GM19099 (cell line): ENCODE data around the gene ARL6.

Source experiments
- POLR2A ChIP-seq: IDR thresholded peaks from 3 replicates; pipeline ENCODE4 v1.6.1; 2011; ENCODE audit warnings: low read depth; ENCODE audit not compliant: insufficient read length; ENCODE audit errors: extremely low read depth

ARL6 gene, protein sequence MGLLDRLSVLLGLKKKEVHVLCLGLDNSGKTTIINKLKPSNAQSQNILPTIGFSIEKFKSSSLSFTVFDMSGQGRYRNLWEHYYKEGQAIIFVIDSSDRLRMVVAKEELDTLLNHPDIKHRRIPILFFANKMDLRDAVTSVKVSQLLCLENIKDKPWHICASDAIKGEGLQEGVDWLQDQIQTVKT

DNA sequence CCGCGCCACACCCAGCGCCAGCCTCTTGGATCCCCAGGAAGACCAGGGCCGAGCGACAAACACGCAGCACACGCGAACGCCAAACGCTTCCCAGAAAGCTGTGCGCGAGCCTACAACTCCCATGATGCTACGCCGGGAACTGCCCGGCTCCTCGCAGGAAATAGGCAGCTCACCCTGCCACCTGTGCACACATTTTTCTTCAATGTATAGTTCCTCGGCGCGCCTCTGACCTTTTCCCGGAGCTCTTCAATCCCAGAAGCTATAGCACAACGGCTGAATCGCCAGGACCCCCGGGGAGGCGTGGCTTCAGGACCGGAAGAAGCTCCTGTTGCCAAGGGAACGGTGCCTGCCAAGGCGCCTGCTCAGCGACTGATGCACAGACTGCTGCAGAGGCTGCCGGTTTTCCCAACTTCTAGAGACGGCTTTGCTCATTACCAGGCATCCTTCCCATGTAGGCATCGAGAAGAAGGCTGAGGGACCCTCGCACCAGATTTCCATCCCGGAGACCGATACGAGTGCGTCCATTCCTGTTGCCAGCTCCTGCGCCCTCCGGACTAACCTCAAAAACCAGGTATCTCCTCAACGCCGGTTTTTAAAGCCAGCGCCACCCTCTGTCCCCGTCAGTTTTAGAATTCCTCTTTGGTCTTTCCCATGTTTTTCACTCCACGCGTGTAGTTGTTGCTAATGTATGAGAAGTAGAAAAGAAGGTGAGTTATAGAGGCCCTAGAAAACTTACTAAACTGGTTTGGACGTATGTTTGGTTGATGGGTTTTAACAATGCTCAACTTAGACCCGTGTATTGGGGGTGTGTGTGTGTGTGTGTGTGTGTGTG lies at the start of gene ARL6:
Gene ARL6 (plus strand): TSS at position 352 of the 832 bp plus-strand sequence. CDS start 3,350 bp downstream, outside the sequence.
- TF ChIP-seq POLR2A, result peak; percentile 67

DNA sequence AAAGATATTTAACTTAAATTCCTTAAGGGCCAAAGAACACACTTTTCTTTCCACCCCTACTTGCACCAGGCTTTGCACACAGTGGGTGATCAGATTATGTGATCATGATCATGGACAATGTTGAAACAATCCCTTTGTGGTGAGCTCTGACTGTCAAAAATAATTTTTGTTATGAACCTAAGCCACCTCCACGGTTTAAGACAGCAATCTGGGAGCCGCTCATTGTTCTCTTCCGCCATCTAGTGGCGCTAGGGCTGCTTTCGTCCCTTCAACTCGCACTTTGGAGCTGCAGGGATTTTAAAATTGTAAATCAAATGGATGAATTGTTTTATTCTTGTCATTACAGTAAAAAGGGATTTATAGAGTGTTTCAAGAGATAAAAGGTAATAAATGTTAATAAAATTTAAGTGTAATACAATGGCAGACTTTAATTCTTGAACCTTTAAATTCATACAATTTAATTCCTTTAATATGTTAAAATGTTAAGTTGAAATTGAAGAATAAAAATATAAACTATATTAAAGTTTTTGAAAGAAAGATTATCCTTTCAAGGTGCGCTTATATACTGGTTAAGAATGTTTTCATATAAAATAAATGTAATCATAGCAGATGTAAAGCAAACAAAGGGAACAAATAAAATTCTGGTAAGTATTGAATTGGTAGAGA lies 45.3 kb upstream of the ARL6 start:
- no peak for TF ChIP-seq POLR2A

DNA sequence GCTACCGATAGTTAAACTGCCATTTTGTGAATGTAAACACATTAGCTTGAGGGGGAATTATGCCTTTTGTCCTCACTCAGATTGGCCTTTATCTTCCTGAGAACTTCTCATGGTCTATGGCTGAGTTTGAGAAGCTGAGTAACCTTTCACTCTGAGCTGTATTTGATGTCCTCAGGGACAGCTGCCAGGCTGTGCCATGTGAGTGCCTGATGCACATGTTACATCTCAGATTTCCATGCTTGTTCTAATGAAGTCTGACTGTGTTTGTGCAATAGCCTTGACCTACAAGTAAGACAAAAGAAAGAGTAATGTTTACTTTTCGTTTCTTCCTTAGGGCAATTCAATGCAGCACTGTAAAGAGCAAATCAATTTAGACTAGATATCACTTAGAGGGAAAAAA lies 44.1 kb upstream of the ARL6 start:
- no peak for TF ChIP-seq POLR2A

DNA sequence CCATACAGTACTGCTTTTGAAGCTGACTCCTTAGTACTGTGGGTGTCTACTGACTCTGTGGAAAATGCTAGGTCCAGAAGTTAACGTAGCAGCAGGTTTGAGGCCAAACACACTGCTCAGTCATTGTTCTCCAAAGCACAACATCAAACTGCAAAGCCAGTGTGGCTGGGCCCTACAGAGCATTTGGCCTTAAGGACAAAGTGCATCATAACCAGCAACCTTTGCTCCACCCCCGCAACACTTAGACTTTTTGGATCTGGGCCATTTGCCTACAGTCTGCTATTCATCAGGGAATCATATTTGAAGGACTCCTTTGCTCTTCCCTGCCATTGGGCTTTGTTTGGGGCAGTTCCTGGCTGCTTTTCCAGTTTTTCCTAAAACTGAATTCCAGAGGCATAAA lies 43.1 kb upstream of the ARL6 start:
- TF ChIP-seq POLR2A, result no peak

DNA sequence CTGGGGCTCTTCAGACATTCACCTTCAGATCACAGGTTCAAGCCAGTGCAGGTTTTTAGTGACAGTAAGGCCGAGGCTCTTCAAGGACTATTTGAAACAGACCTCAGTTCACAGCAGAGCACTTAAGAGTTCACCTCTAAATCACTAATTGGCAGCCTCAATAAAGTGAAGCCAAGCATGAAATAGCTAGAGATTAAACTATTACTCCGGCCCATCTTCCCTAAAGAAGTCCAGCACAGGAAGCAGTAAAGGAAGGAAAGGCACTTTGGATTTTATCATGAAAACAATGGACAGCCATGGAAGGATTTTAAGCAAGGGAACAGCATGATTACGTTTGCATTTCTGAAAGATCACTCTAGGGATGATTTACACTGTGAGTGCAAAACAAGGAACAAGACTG lies 27.6 kb upstream of the ARL6 start:
- TF ChIP-seq POLR2A, result no peak

DNA sequence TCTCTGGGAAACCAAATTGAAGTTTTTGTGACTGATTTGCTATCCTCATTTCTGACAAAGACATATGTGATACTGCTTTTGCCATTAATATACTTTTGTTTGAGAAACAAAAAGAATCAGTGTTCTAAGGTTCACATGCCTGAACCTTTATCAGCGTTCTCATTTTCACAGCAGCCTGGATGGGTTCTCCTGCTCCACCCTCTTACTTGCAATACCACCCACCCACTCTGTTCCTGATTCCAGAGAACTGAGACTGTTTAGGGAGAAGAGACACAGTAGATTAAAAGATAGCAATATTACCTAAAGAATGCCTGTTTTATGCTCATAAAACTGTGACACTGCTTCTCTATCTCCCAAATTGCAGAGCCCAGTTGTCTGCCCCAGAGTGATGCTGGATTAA lies 25.8 kb upstream of the ARL6 start:
- no peak for TF ChIP-seq POLR2A

DNA sequence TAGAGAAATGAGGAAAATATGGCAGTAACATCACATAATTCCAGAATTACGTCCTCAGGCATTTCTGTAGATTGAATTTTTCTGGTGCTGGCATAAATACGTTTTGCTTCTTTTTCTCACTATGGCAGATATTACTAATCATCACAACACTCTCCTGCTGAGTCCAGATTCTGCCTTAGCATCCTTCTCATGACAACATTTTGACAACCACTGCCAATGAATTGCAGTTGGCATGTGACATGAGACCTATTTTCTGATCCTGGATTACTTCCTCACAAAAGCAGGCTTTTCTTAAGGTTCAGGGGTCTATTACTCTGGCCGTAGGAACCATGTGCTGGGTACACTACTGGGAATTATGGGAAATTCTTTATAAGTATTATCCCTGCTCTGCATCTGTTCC lies 22.5 kb upstream of the ARL6 start:
- no peak for TF ChIP-seq POLR2A

DNA sequence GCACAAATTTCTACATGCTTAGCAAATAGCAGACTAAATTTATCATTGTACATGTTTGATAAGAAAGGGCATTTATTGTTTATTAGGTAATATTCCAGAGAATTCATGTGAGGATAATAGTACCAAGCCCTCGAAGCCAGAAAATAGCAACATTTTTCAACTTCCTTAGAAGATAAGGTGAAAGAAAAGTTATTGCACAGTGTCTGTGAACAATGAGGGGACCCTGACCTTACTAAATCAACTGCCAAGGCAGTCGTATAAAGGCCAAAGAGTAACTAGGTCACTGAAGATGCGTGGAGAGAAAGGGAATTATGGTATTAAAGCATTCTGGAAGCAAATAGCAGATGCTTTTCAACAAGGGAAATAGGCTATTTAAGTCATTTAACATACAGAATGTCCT lies 20.3 kb upstream of the ARL6 start:
- TF ChIP-seq POLR2A, result no peak

DNA sequence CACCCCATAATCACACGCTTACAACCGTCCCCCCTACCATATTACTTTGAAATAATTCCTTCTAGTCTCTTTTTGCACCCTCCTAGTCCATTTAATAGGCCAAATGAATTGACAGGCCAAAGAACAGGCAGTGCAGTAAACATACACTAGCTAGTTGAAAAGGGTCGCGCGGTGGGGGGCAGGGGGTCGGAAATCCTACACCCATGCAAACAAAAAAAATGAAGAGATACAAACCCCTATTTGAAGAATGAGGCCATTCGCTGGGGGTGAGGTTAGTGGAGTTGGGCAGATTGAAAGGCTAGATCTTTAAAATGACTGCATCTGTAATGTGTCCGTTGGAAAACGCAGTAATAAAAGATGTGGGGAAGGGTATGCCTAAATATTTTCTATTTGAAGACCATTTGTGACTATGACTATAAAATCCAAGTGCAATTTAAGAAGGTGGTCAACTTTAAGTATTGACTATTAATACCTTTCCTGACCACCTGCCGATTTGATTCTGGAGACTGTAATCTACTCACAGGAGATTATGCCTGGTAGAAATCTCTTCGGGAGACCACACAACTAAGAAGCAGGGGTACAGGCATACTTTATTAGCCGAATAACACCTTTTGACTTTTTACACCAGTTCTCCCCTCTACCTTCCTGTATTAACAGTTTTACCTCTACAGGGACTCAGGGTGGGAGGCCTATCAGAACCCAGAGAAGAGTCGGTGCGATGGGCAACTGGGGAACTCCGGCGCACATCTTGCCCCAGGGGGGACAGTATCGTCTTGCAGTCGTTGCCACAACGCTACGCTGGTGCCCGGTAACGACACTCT lies 762 bp upstream of the ARL6 start:
- TF ChIP-seq POLR2A, result no peak

DNA sequence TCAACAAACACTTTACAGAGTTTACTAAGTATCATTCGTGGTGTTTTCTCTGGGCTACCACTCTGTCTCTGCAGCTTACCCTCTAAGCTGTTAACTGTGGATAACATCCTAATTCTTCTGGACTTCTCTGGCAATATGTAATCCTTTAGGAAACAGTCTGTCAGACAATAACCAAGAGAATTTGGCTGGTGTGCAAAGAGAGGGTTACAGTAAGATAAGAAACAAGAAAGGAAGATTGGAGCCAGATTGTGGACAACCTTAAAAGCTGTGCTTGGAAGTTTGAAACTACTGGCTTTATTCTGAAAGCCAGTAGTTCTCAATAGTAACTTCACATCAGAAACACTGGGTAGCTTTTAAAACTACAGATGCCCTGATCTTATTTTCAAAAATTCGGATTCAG lies 778 bp downstream of the ARL6 start:
- no peak for TF ChIP-seq POLR2A

DNA sequence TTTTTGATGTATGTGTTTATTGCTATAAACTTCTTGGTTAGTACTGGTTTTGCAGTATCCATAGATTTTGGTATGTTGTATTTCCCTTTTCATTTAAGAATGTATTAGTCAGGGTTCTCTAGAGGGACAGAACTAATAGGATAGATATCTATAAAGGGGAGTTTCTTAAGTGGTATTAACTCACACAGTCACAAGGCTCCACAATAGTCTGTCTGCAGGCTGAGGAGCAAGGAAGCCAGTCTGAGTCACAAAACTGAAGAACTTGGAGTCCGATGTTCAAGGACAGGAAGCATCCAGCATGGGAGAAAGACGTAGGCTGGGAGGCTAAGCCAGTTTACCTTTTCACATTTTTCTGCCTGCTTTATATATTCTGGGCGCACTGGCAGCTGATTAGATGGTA lies 8.4 kb downstream of the ARL6 start:
- no peak for TF ChIP-seq POLR2A

DNA sequence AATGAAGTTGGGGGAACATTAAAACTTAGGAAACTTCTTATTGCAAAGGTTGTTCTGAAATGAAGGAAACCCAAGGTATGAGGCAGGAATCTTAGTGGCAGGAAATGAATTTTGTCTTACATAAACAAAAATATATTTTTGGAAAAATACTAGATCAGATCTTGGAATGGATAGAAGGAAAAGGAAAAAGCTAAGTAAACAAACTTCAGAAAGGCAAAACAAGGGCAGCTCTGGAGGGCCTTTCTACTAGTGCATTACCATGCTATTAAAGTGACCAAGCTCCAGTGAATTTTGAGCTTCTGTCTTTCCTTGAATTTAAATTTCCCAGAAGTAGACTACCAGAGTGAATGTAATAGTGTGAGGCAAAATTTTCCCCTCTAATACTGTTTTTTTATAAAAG lies 13.6 kb downstream of the ARL6 start:
- TF ChIP-seq POLR2A, result no peak

DNA sequence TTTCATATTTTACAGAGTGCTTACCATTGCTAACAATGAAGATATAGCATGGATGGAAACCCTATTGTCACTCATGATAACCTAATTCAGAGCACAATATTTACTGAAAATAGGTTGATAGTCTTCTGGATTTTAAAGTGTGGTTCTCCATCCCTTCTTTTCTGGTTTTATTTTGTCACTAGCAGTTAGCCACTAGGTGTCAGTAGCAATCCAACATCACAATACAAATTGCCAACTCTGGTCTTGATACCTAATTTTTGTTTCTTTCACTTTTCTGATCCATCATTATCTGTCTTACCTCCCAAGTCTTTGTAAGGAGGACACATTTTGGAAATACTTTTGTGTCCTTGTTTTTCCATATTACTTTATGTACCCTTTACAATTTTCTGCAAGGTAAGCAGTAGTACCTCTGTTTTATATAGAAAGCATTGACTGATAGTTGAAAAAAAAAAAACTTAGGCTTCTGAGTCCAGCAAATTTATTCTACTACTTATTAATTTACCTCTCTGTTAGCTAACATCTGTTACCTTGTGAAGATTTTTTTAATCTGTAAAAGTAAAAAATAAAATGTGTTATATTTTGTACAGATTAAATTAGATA lies 29.0 kb downstream of the ARL6 start:
- no peak for TF ChIP-seq POLR2A

DNA sequence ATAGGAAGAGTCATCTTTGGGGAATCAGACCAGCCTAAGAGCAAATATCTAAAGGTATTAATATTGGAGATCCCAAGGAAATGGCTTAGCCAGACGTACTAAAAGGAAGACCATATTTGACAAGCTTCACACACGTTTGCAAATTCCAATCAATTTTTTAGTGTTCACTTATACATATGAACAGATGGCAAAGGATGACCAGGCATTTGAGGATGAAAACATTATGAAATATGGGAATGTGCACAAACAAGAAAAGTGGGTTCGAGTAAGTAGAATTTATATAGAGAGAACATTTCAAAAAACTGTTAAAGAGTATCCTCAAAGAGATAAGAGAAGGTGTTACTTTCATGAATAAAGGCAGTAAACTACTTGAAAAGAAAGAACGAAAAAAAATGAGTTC lies 31.4 kb downstream of the ARL6 start:
- TF ChIP-seq POLR2A, result no peak

DNA sequence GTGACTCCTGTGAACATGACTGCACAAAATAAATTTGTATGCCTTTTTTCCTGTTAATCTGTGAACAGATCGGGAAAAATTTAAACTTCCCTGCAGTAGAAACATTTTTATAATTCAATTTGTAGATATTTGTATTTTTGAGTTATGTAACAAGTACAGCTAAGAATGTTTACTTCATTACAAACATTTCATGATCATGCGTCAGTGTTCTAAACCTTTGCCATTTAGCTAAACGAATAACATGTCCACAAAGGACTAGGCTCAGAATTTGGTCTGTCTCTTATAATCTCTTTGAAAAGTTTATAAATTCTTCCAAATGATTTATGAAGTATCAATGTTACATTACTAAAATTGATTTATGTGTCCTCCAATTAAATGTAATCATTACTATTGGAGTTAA lies 39.9 kb downstream of the ARL6 start:
- no peak for TF ChIP-seq POLR2A
